Stimulated activated CD8-positive, alpha-beta memory T cell treated with anti-CD3 and anti-CD28 coated beads, Interleukin-15, amount 100 ng/mL, for 1 hour (primary cell): ENCODE data around the gene VAT1L.

Source experiments
- DNase-seq: peaks from one replicate; pipeline ENCODE4 v3.0.0-alpha.2; 2020; ENCODE audit warnings: low read depth

The VAT1L gene

DNA sequence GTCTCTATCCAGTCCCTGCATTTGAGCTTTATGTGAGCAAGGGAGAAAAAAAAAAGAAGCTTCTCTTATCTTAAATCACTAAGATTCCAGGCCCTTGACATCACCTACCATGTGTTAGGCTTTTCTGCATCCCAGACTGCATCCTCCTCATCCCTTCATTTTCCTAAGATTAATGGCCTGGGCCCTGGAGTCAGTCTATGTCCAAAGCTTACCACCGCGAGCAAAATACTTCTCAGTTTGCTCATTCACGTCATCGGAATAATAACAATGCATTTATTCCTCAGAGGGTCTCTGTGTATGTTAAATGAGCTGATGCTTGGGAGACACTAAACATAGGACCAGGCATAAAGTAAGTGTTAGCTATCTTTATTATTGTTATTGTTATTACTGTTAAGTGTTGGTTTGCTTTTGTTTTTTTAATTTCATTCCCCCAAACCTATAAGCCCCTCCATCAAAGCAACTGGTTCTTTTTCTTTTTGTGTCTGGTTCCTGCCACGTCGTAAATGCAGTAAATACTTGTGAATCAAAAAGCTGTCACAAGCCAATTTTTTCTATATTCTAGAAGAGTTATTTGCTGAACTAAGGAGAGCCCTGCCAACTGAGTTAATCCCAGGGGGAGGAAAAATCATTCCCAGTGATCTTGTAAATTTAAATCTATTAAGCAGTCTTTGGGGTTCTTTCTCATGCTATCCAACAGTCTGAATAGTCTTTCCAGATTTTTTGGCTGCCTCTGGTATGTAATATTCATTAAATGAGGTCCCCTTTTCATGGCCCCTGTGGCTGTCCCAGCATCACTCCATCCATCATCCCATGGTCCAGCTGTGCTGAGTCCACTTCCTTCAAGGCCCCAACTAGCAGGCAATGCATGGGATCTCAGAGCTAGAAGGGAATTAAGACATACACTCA is 46.5 kb downstream of the VAT1L start:
- no peak for DNase-seq

DNA sequence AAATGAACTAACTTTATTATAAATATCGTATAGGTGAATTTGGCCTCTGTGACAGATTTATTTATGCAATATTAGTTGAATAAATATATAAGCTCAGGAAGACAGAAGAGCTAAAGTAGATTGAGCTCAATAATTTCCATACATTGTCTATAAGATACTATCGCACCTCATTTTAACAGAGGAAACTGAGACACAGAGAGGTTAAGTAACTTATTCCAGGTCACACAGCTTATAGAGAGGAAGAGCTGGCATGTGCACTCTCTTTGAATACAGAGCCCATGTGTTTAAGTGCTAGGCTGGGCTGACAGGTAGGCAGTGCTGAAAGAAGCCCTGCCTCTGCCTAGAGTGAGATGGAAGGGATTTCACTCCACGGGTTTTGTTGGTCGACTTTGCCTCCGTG is 48.4 kb downstream of the VAT1L start:
- DNase-seq = no peak

DNA sequence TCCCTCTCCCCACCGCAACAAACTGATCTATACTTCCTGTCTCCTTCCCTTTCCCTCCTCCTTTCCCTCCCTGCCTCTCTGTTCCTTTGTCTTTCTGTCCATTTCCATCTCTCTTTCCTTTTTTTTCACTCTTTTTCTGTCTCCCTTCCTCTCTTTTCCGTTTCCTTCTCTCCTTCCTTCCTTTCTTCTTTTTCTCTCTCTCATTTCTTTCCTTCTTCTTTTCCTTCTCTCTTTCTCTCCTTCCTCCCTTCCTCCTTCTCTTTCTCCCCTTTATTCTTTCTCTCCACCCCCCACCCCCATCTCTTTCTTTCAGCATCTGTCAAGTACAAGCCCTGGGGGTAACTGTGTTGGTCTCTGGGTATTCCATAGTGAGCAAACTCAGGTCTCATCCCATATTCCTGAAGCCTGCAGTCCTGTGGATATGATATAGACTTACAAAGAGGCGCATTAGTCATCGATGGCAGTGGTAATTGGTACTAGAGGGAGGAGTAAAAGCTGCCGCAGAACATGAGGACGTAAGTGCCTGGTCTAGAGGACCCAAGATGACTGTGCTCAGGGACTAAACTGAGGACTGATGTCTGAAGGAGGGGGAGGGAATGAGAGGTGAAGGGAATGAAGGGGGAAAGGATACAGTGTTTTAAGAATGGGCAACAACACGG is 50.4 kb downstream of the VAT1L start:
- no peak for DNase-seq

DNA sequence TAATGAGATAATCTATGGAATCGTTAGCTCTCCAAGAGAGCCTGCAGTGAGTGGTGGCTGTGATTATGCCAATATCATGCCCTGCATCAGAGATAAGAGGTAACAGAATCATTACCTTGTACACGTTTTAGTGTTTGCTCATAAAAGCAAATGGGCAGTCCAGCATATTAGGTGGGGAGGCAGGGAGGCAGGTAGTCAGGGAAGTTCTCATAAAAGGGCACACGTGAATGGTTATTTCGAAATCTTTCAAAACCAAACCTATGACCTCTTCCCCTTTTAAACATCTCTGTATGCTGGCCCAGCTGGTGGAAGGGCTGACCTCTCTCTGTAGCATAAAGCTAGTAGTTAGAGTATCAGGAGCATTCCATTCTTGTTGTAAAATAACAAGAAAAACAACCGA is 51.7 kb downstream of the VAT1L start:
- DNase-seq = no peak

DNA sequence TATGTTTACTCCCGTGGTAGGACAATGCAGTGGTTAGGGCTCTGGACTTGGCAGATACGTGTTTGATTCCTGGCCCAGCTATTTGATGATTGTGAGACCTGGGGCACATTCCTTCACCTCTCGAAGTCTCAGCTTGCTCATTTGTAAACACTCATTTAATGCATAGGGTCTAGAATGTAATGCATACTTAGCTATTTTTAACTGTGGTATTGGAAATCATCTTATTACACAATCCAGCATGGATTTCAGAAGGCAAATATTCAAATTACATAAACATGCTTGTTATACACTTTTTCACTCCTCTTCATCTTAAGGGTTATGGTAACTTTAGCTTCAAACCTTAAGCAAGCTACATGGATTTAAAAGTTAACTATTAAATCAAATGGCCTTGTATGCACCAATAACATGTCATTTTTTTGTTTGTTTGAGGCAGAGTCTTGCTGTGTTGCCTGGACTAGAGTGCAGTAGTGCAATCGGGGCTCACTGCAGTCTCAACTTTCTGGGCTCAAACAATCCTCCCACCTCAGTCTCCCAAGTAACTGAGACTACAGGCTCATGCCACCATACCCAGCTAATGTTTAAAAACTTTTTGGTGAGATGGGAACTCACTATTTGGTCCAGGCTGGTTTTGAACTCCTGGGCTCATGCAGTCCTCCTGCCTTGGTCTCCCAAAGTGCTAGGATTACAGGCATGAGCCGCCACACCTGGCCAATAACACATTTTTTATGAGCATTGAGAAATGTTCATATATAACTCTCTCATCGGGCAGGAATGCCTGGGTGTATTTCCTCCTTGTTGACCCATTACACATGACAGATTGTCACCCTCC is 52.5 kb downstream of the VAT1L start:
- DNase-seq = no peak

DNA sequence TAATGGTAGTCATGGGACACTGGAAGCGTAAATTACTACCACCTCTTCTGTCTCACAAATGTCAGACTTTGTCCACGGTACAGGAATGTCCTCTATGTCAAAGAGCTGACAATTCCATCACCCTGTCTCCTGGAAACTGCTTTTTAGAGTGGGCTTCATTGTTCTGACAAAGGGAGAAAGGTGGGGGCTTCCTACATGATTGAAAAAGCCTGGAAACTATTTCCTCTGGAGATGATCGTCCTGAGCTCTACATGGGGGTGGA is 53.1 kb downstream of the VAT1L start:
- no peak for DNase-seq

DNA sequence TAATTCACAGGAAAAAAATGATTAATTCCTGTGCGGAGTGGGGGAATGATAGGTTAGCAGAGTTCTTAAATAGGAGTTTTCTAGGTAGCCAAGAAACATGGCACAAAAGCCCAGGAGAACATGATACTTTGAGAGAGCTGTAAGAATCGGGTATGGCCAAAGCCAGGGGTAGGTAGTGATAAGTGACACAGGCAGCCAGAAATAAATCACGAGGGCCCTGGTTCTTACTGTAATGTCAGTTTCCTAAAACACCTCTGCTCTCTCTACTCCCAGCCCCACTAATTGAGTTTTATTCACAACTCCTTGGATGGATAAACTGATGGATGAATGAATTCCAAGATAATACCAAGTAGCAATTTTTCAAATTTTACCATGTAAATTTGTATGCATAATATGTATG is 54.1 kb downstream of the VAT1L start:
- DNase-seq = no peak

DNA sequence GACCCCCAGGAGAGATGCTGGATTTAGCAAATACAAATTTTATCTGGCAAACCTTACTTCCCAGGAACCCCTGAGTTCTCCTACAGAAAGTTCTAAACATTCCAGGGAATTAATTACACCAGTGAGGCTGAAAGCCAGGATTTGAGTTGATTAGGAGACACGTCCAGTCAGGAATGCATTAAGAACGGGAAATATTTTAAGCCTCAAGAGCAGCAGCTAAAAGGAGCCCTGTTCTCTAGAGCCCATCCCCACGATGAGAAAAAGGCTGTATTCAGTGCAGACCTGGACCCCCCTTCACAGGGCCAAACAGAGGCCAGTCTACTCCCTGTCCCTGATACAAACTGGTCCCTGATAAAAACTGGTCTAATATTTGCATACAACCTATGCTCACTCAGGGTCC is 55.0 kb downstream of the VAT1L start:
- DNase-seq = no peak

DNA sequence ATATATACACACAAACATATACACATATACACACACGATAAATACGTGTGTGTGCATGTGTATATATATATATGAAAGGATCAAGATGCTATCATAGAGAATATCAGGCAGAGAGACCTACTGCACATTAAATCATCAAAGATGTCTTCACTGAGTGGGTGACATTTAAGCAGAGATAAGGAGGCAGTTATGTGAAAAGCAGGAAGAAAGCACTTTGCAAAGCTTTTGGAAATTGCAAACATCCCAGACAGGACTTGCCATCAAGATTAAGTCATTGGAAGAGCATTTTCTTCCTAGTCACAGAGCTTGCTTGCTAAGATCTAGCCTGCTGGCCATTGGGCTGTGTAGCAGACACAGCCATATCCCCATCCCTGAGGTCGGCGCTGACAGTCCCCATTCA is 56.4 kb downstream of the VAT1L start:
- DNase-seq = no peak

DNA sequence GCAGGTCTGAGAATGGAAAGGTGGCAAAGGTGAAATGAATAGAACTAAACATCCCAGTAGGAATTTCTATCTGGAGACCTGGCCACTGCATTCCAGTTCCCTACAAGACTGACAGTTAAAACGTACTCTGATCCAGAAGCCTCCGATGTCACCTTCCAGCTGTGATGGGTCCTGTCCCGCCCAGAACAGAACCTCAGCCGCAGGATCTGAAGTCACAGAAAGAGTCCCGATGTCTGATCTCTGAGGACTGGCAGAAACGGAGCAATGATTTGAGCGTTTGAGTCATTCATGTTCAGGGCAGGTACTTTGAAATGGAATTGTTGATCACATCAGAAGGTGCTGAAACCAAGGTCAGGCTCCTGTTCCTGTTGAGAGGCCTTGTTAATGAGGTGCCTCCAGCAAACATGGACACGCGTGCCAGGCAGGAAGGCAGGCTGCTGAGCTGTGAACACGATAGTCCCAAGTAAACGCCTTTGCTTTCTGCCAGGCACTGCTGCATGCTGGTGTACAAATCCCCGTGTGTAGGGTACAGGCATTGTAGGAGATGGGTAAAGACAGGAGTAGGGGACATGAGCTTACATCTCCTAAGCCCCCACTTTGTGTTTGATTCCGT is 61.4 kb downstream of the VAT1L start:
- no peak for DNase-seq

DNA sequence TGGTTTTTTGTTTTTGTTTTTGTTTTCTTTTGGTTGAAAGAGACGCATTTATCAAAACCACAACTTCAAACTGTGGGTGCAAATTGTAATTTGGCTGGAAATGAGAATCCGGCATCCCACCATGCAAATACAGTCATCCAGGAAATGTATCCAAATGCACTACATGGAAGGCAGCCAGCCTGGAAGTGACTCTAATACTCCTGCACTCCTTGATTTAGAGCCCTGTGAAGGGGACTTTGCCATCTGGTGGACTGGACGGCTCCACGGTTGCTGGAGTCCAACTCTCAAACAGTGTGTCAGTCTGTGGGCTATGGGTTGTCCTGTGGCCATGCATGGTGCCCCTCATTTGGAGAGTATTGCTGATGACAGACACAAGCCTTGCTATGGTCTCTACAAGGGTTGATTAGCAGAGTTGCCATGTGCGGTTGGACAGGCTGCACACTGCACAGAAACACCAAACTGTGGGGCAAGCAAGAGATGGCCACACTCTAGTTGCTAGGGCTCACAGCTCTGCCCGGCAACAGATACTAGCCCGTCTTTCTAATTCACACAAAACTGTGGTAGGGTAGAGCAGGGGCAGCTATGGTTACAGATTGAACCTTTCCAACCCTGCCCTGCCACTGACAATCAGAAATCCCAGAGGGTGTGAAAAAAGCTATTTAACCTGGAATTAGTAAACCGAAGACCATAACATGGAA is 62.4 kb downstream of the VAT1L start:
- no peak for DNase-seq

DNA sequence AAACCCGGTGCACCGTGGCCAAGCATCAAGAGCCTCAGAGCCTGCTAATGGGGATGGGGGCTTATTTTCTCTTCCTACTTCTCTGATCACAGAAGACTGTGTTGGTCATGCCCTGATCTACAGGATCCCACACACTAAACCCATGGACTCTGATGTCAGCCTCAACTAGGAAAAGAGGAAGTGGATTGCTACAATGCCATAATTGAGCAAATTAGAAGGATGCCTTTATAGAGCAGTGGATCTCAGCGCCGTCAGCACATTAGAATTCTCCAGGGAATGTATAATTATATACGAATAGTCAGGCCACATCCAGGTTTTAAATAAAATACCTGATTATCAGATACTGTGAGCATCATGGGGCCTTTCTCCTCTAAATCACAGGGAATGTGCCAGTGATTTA is 64.8 kb downstream of the VAT1L start:
- no peak for DNase-seq

DNA sequence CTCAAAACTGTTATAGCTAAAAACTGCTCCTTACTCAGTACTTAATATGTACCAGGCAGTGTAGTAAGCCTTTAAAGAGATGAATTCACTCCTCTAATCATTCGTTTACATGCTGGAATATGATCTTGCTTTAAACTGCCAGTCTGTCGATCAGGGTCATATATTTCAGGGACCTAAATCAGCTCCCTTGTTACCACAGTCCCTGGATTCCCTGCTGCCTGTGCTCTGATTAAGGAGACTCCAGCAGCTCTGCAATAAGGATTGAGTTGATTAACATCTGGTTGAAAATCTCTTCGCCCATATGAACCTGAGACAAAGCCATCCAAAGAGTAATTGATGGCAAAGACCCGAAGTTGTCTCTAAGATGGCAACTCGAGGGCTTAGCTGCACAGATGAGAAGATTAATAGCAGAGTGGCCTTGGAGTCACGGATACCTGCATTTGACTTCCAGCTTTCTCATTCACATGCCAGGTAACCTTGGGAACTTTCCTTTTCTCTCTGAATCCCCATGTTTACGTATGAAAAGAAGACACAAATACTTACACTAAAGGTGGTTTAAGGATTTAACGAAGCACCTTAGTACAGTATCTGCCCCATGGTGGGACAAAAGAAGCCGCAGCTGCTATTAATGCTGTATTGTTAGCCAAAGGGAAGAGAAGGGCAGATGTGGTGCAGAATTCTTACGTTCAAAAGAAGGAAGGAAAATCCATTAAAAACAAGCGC is 68.2 kb downstream of the VAT1L start:
- no peak for DNase-seq

DNA sequence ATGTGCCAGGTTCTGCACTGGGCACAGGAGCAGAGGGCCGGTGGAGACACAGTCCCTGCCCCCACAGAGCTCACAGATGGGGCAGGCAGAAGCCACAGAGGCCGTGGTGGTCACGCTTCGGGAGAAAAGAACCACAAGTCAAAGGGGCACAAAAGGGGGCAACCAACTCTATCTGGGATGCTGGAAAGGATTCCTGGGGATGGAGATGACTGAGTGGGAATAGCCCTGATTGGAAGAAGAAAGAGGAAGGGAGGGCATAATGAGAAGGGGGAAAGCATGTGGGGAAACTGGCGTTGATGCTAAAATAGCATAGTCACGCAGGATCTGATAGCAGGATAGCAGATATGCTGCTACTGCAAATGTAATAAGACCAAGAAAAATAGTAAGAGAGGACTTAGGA is 69.7 kb downstream of the VAT1L start:
- DNase-seq = no peak

DNA sequence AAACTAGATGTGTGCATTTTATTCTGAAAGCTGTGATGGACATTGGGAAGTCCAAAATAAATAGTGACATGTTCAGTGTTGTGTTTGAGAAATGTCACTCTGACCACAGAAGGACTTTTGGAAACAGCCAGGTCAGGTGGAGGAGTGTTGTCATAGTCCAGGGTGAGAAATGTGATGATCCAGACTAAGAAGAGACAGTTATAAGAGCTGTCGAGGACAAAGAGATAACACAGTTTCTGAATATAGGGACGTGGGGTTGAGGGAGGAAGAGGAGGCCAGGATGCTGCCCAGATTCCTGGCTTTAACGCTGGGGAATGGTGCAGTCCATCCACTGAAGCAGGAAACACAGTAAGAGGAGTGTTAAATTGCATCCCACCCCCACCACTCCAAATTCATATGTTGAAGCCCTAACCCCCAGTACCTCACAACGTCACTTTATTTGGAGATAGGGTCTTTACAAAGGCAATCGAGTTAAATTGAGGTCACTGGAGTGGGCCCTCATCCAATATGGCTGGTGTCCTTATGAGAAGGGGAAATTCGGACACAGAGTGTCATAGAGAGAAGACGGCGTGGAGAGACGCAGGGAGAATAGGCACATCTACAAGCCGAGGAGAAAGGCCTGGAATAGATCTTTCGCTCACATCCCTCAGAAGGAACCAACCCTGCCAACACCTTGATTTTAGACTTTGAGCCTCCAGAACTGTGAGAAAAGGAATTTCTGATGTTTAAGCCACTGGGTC is 71.3 kb downstream of the VAT1L start:
- no peak for DNase-seq

DNA sequence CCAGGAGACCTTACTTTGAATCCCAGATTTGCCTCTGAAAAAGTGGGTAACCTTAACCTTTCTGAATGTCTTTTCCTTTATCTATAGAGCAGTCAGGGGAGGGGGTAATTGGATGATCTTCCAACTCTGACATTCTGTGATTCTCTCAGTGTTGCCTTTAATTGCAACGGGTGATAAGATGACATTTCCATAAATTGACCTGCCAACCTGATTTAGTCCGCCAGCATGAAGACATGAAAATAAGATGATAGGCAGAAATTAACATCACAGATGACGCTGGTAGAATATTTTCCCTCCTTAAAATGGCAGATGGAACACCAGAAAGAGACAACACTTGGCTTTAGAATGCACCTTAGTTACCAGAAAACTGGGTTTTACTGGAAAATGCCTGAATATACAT is 72.6 kb downstream of the VAT1L start:
- no peak for DNase-seq

DNA sequence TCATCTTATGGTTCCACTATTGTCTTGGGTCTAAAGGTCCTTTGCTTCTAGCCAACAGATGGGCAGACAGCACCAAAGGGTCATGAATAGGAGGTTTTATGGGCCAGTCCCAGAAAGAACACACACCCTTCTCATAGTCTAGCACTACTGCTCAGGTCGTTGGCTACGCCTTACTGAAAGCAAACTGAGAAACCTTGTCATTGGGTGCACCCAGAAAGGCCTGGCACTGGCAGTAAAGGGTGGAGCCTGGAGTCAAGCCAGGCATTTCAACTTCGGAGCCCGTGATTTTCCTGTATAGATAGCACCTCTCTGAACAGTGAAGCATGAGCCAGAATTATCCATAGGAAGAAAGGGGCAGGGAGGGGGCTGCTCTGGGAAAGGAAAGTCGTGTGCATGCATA is 74.9 kb downstream of the VAT1L start:
- DNase-seq = no peak

DNA sequence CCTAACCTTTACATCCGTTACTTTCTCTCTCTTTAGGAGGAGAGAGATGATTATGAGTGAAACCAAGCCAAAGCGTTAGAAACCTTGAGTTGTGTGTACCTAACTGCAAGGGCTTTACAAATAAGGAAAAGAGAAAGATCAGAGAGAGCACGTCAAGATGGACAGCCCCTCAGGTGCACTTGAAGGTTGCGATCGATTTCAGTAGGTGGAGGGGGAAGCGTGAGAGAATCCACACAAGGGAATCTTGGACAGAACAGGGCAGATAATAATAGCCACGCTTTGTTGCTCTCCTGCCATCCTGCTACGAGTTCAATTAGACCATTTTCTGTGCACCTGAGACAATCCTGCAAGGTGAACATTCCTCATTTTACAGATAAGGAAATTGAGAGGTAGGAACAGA is 78.4 kb downstream of the VAT1L start:
- no peak for DNase-seq

DNA sequence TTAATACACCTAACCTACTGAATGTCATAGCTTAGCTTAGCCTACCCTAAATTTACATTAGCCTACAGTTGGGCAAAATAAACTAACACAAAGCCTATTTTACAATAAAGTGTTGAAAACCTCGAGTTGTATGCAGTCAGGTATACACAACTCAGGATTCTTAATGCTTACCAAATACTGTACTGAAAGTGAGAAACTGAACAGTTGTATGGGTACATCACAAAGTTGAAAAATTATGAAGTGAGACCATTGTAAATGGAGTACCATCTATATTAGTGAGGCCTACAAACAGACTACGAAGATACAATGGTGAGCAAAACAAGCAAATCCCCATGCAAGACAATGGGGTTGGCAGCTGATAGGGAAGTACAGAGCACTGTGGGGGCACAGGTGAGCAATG is 79.7 kb downstream of the VAT1L start:
- DNase-seq = no peak

DNA sequence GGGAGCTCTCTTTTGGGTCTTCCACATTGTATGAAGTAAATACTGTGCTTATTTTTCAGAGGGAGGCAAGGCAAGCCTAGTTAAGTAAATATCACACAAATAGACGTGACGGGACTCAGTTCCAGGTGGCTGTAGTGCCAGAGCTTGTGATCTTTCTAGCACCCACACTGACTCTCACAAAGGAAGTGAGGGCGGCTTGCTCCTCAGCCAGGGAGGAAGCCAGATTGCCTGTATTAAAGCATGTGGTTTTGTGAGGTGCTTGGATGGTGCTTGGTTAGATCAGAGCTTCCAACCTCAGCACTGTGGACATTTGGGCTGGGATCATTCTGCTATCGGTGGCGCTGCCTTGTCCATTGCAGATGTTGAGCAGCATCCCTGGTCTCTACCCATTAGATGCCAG is 80.1 kb downstream of the VAT1L start:
- DNase-seq = no peak
